Ovary (tissue), 9 donors: ENCODE results near the gene NFASC. TPM values are rescaled to one million over a fixed set of nuclear protein-coding genes. Genes with fewer than 3 reads are reported as not detected.

ENCODE experiments used
- DNase-seq, 5 donors: peaks; one replicate each; pipeline ENCODE4 v3.0.0-alpha.2; 2019 to 2020
- H3K27ac ChIP-seq, 2 donors: fragments of 200-600 bp; one replicate each; pipeline versions ENCODE4 v1.5.1 to v1.8.0; 2019 to 2022
- H3K27me3 ChIP-seq: fragments of 200-600 bp; one replicate; pipeline ENCODE4 v1.8.0; 2022
- H3K36me3 ChIP-seq: fragments of 200-600 bp; sonication (generic); one replicate; pipeline ENCODE4 v1.5.1; 2019
- H3K4me1 ChIP-seq: one replicate; pipeline ENCODE4 v1.8.1; 2013; ENCODE audit warnings: mild to moderate bottlenecking, moderate library complexity; ENCODE audit not compliant: insufficient read depth
- H3K4me3 ChIP-seq: fragments of 200-600 bp; sonication (generic); one replicate; pipeline ENCODE4 v1.5.1; 2017
- H3K9me3 ChIP-seq, 2 donors: fragments of 200-600 bp in 1 of 2; sonication (generic) in 1 of 2; one replicate each; pipeline versions ENCODE4 v1.5.1 to v1.8.1; 2013 to 2019; ENCODE audit warnings: mild to moderate bottlenecking in 1 of 2, moderate library complexity in 1 of 2
- EP300 ChIP-seq: sonication (generic); formaldehyde crosslinking; IDR thresholded peaks from one replicate; pipeline ENCODE4 v1.6.1; 2017; ENCODE audit warnings: antibody characterized with exemption
- POLR2A ChIP-seq: fragments of 450-650 bp; IDR thresholded peaks from one replicate; pipeline ENCODE4 v1.6.1; 2017; ENCODE audit warnings: antibody characterized with exemption, mild to moderate bottlenecking, moderate library complexity
- WGBS, 3 donors: extraction: QIAGEN DNeasy Blood & Tissue Kit in 1 of 3; methylation state at CpG; one replicate each; pipeline versions ENCODE4 v1.1.5 to v1.1.7; 2013 to 2017; 5-methylcytosine and 5-hydroxymethylcytosine counted together
- intact Hi-C, 4 donors: fragments of 100-400 bp; cut with DNase I; formaldehyde crosslinking; loops; one replicate each; pipeline versions ENCODE4 v1.11.0 to v1.15.1; 2022 to 2023
- polyA plus RNA-seq, 2 donors: library from polyadenylated mRNA; stranded (reverse); fragments of 200-250 nt in 1 of 2; fragments of 350-450 nt in 1 of 2; fragmentation: Illumina TruSeq in 1 of 2; extraction: RNeasy Lipid Tissue Mini Kit (QIAGEN cat#74804) in 1 of 2; gene quantifications; one replicate each; pipeline ENCODE4 v1.2.3, GENCODE V29; 2013 to 2014
- total RNA-seq, 7 donors: library from RNA; depleted of rRNA in 2 of 7; stranded (reverse); fragments of >200 nt in 2 of 7; fragmentation: NEBNext Ultra II Directional in 3 of 7; extraction: Animal tissue kit (Norgen Biotek cat#: 25700) in 3 of 7; gene quantifications; one replicate each; pipeline versions ENCODE4 v1.1.0 to v1.2.4, GENCODE V29; 2016 to 2023
- TF ChIP-seq, protein P1 (sequence below), 3 donors: fragments of 450-650 bp in 2 of 3; fragments of 200-600 bp in 1 of 3; IDR thresholded peaks; one replicate each; pipeline versions ENCODE4 v1.5.1 to v1.8.0; 2016 to 2022; ENCODE audit warnings: antibody characterized with exemption in 3 of 3, mild to moderate bottlenecking in 1 of 3
- donor health status: DM: no; HTN: no; CAD: no; lungs with moderate emphysema.
- donor health status: DM: no; HTN: no; CAD: no.
- donor health status: Bipolar disorder and iron deficiency.
- donor health status: DM: yes; HTN: yes; CAD: no.
- donor health status: DM: no; HTN: no; CAD: no.
- donor health status: DM: yes; HTN: yes; CAD: no.

NFASC gene
- total and polyA plus RNA-seq, 9 donors, result 9.3 to 73.2 (median 20.9) TPM

GRCh38 chr1:205016075-205016474 is 145.4 kb downstream of the NFASC start:
- H3K9me3 ChIP-seq, result no peaks in the 10 kb centered on the region
- 87 to 93% (median 89%) methylated on average over 9 of the region's 9 CpGs for WGBS, 3 donors
- intact Hi-C loops, result no loop called here
- no peak overlapping the region for H3K27ac ChIP-seq
- peaks cover 14% of the 10 kb centered on the region for H3K4me1 ChIP-seq
- no peaks in the 10 kb centered on the region for H3K36me3 ChIP-seq
- no peak for DNase-seq
- no peaks in the 10 kb centered on the region for H3K27me3 ChIP-seq
- no peak overlapping the region for H3K4me3 ChIP-seq
- TF ChIP-seq EP300, result no peak

DNA sequence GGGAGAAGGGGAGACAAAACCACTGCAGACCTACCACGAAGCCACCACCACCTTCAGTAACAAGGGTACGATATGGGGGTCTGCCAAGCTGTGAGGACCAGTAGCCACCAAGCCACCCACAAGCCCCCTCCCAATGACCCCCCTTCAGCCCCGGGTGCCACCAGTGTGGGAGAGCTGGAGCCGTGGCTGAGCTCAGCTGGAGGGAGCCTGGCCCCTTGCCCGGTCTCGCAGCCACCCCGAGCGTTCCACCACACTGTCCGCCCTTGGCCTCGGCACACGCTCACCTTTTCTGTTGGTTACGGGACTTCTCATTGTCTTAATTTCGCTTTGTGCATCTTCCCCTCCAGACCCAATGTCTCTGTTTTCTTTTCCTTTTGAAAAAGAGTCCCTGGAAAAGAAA is 145.9 kb downstream of the NFASC start:
- WGBS, 3 donors, result 81 to 86% (median 84%) methylated on average over 13 of the region's 13 CpGs
- intact Hi-C loops, result no loop called here
- Histone ChIP-seq H3K27ac (no peak overlapping the region), H3K4me3 (no peak overlapping the region), H3K36me3 (no peaks in the 10 kb centered on the region), H3K9me3 (no peaks in the 10 kb centered on the region), H3K27me3 (no peaks in the 10 kb centered on the region), H3K4me1 (peaks cover 14% of the 10 kb centered on the region)
- DNase-seq, result no peak
- TF ChIP-seq, protein P1, sequence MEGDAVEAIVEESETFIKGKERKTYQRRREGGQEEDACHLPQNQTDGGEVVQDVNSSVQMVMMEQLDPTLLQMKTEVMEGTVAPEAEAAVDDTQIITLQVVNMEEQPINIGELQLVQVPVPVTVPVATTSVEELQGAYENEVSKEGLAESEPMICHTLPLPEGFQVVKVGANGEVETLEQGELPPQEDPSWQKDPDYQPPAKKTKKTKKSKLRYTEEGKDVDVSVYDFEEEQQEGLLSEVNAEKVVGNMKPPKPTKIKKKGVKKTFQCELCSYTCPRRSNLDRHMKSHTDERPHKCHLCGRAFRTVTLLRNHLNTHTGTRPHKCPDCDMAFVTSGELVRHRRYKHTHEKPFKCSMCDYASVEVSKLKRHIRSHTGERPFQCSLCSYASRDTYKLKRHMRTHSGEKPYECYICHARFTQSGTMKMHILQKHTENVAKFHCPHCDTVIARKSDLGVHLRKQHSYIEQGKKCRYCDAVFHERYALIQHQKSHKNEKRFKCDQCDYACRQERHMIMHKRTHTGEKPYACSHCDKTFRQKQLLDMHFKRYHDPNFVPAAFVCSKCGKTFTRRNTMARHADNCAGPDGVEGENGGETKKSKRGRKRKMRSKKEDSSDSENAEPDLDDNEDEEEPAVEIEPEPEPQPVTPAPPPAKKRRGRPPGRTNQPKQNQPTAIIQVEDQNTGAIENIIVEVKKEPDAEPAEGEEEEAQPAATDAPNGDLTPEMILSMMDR (IDR thresholded peaks at IDR 0.05), result no peak
- TF ChIP-seq POLR2A (no peak), EP300 (no peak)

- WGBS, 3 donors, result 85 to 86% (median 86%) methylated on average over 6 of the region's 6 CpGs
- DNase-seq, result no peak
- TF ChIP-seq, protein P1 (IDR thresholded peaks at IDR 0.05), result no peak
- no peak for TF ChIP-seq POLR2A
- TF ChIP-seq EP300, result no peak
- Histone ChIP-seq H3K36me3 (no peaks in the 10 kb centered on the region), H3K27me3 (no peaks in the 10 kb centered on the region), H3K4me1 (peaks cover 10% of the 10 kb centered on the region), H3K4me3 (no peak overlapping the region), H3K27ac (no peak overlapping the region), H3K9me3 (no peaks in the 10 kb centered on the region)
- intact Hi-C loops, result no loop called here
These were observed 146.3 kb downstream of the NFASC start for GRCh38 chr1:205017001-205017400.

- no peak for DNase-seq
- no peaks in the 10 kb centered on the region for H3K36me3 ChIP-seq
- no peaks in the 10 kb centered on the region for H3K27me3 ChIP-seq
- no peak overlapping the region for H3K27ac ChIP-seq
- TF ChIP-seq POLR2A, result no peak
- TF ChIP-seq EP300, result no peak
- TF ChIP-seq, protein P1 (IDR thresholded peaks at IDR 0.05), result no peak
- H3K9me3 ChIP-seq, result no peaks in the 10 kb centered on the region
- H3K4me3 ChIP-seq, result no peak overlapping the region
- intact Hi-C loops, result no loop called here
- H3K4me1 ChIP-seq, result peaks cover 8% of the 10 kb centered on the region
- WGBS, 3 donors, result 93 to 95% (median 93%) methylated on average over 7 of the region's 7 CpGs
These were observed 147.1 kb downstream of the NFASC start for GRCh38 chr1:205017766-205018165.

DNA sequence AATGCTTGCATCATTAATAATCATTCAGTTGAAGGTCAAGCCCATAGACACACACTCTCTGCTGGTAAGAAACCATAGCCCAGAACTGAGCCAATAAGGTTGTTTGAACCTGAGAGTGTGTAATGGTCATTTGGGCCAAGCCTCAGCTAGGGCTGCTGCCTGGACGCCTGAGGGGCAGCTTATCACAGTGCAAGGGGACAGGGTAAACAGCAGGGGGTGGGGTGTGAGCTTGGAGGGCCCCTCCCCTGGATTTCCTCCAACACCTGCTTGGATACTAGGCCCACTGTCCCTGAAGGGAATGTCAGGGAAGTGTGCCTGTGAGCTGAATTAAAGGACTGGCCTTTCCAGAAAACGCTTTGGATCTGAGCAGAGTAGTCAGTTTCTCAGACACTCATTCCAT is 147.7 kb downstream of the NFASC start:
- Histone ChIP-seq H3K27me3 (no peaks in the 10 kb centered on the region), H3K27ac (no peak overlapping the region), H3K36me3 (no peaks in the 10 kb centered on the region), H3K4me3 (no peak overlapping the region), H3K4me1 (peaks cover 8% of the 10 kb centered on the region), H3K9me3 (no peaks in the 10 kb centered on the region)
- WGBS, 3 donors, result 61 to 78% (median 74%) methylated on average over 2 of the region's 2 CpGs
- intact Hi-C loops, result no loop called here
- TF ChIP-seq, protein P1 (IDR thresholded peaks at IDR 0.05), result no peak
- no peak for TF ChIP-seq EP300
- TF ChIP-seq POLR2A, result no peak
- no peak for DNase-seq
